H1 (cell line): ENCODE measurements around the gene FAAP100. TPM values are rescaled to one million over a fixed set of nuclear protein-coding genes. Genes with fewer than 3 reads are reported as not detected.

Source experiments
- BACH1 ChIP-seq: IDR thresholded peaks from 2 replicates; pipeline ENCODE4 v1.6.1; 2012; ENCODE audit warnings: low read length, improper control_type of control experiment
- POLR2AphosphoS5 ChIP-seq: IDR thresholded peaks from 2 replicates; pipeline ENCODE4 v1.6.1; 2011; ENCODE audit warnings: low read depth, low read length
- polyA plus RNA-seq, 7 experiments: library from polyadenylated mRNA; depleted of rRNA in 3 of 7; stranded (reverse) in 5 of 7; unstranded in 2 of 7; fragments of >200 nt in 5 of 7; fragments of 200-250 nt in 2 of 7; gene quantifications; 1 replicate in 5 of 7; 2 replicates in 1 of 7; 4 replicates in 1 of 7; pipeline versions ENCODE4 v1.2.1 to v1.2.3, GENCODE V29; 2011 to 2013; ENCODE audit warnings: missing spikeins in 2 of 7, mixed read lengths in 2 of 7
- total RNA-seq: library from RNA; stranded (reverse); fragmentation: NEBNext Ultra II Directional; extraction: Animal tissue kit (Norgen Biotek cat#: 25700); gene quantifications from 2 replicates; pipeline ENCODE4 v1.2.1, GENCODE V29; 2021

Gene FAAP100
- total and polyA plus RNA-seq, 2 of the 8 experiments (the other 6 are each of a cell fraction or from before 2014, with no cell fraction given) = 23.2 to 41.8 TPM

- TF ChIP-seq POLR2AphosphoS5 (no peak), BACH1 (no peak)
Observed at GRCh38 chr17:81491181-81491581, 61.0 kb downstream of the FAAP100 start (continued).
